Neuronal stem cell (in vitro differentiated cells): ENCODE measurements around the gene GORAB.

ENCODE experiments used
- DNase-seq: peaks from one replicate; pipeline ENCODE4 v3.0.0-alpha.2; 2013; ENCODE audit warnings: low spot score
- H2AFZ ChIP-seq: one replicate; pipeline ENCODE4 v1.6.1; 2013; ENCODE audit warnings: mild to moderate bottlenecking, low read length, inconsistent platforms
- H2AK5ac ChIP-seq: 2 replicates; pipeline ENCODE4 v1.6.1; 2013; ENCODE audit warnings: low read depth, mild to moderate bottlenecking, inconsistent platforms, low read length, moderate library complexity, mixed read lengths
- H2BK120ac ChIP-seq: 2 replicates; pipeline ENCODE4 v1.6.1; 2013; ENCODE audit warnings: low read depth, mild to moderate bottlenecking, inconsistent platforms, low read length, moderate library complexity, mixed read lengths
- H2BK12ac ChIP-seq: one replicate; pipeline ENCODE4 v1.6.1; 2013; ENCODE audit warnings: low read length, inconsistent platforms
- H2BK15ac ChIP-seq: 2 replicates; pipeline ENCODE4 v1.6.1; 2013; ENCODE audit warnings: mild to moderate bottlenecking, low read length, inconsistent platforms, mixed read lengths
- H2BK5ac ChIP-seq: one replicate; pipeline ENCODE4 v1.6.1; 2013; ENCODE audit warnings: inconsistent platforms, mild to moderate bottlenecking, low read length, moderate library complexity
- H3K14ac ChIP-seq: one replicate; pipeline ENCODE4 v1.6.1; 2013; ENCODE audit warnings: low read length, inconsistent platforms
- H3K18ac ChIP-seq: 2 replicates; pipeline ENCODE4 v1.6.1; 2013; ENCODE audit warnings: low read length, inconsistent platforms
- H3K23ac ChIP-seq: 2 replicates; pipeline ENCODE4 v1.6.1; 2013; ENCODE audit warnings: low read depth, mild to moderate bottlenecking, mixed read lengths, low read length, inconsistent platforms; ENCODE audit not compliant: poor library complexity
- H3K27ac ChIP-seq: replicated peaks from 3 replicates; pipeline ENCODE4 v1.5.1; 2013; ENCODE audit warnings: low read length, inconsistent platforms
- H3K27me3 ChIP-seq, 3 experiments: 2 replicates each; pipeline ENCODE4 v1.6.1; 2013; ENCODE audit warnings: low read length in 3 of 3, mild to moderate bottlenecking in 2 of 3, inconsistent platforms in 1 of 3, low read depth in 1 of 3, mixed read lengths in 1 of 3, moderate library complexity in 1 of 3; ENCODE audit not compliant: control insufficient read depth in 3 of 3, insufficient read depth in 3 of 3
- H3K36me3 ChIP-seq, 2 donors: replicated peaks in 1 of 2; 2 replicates each; pipeline ENCODE4 v1.6.1; 2013; ENCODE audit warnings: low read length in 2 of 2; ENCODE audit not compliant: control insufficient read depth in 2 of 2, insufficient read depth in 2 of 2
- H3K4ac ChIP-seq: 2 replicates; pipeline ENCODE4 v1.6.1; 2013; ENCODE audit warnings: inconsistent platforms, mild to moderate bottlenecking, low read length, moderate library complexity
- H3K4me1 ChIP-seq, 2 donors: 1 replicate in 1 of 2; 2 replicates in 1 of 2; pipeline ENCODE4 v1.6.1; 2013; ENCODE audit warnings: low read length in 2 of 2, low read depth in 1 of 2; ENCODE audit not compliant: control insufficient read depth in 2 of 2, insufficient read depth in 1 of 2
- H3K4me2 ChIP-seq: one replicate; pipeline ENCODE4 v1.6.1; 2013; ENCODE audit warnings: mild to moderate bottlenecking, low read length, inconsistent platforms; ENCODE audit not compliant: insufficient read depth, poor library complexity, severe bottlenecking
- H3K4me3 ChIP-seq, 2 donors: 2 replicates each; pipeline ENCODE4 v1.5.1; 2013; ENCODE audit warnings: low read length in 2 of 2, mild to moderate bottlenecking in 2 of 2, inconsistent platforms in 1 of 2, moderate library complexity in 1 of 2
- H3K79me1 ChIP-seq: one replicate; pipeline ENCODE4 v1.6.1; 2013; ENCODE audit warnings: low read depth, mild to moderate bottlenecking, inconsistent platforms, low read length, moderate library complexity
- H3K9ac ChIP-seq: one replicate; pipeline ENCODE4 v1.6.1; 2013; ENCODE audit warnings: mild to moderate bottlenecking, low read depth, low read length, inconsistent platforms; ENCODE audit not compliant: poor library complexity
- H3K9me3 ChIP-seq, 2 donors: replicated peaks in 1 of 2; 2 replicates each; pipeline versions ENCODE3 to v1.6.1; 2013; ENCODE audit warnings: low read length in 2 of 2, mild to moderate bottlenecking in 2 of 2, inconsistent platforms in 1 of 2, low read depth in 1 of 2, mixed read lengths in 1 of 2, moderate library complexity in 1 of 2; ENCODE audit not compliant: control insufficient read depth in 2 of 2, insufficient read depth in 1 of 2
- H4K8ac ChIP-seq: one replicate; pipeline ENCODE4 v1.6.1; 2013; ENCODE audit warnings: low read depth, mild to moderate bottlenecking, inconsistent platforms, low read length, moderate library complexity
- H4K91ac ChIP-seq: one replicate; pipeline ENCODE4 v1.6.1; 2013; ENCODE audit warnings: low read length, low read depth, mild to moderate bottlenecking, inconsistent platforms; ENCODE audit not compliant: poor library complexity
- WGBS, 2 donors: extraction: QIAGEN DNeasy Blood & Tissue Kit; methylation state at CpG; one replicate each; pipeline ENCODE4 v1.1.7; 2013; ENCODE audit warnings: missing lambda C conversion rate in 2 of 2, mixed read lengths in 1 of 2; ENCODE audit not compliant: insufficient read length in 2 of 2, insufficient replicate concordance in 1 of 2; ENCODE audit errors: extremely low coverage in 2 of 2; 5-methylcytosine and 5-hydroxymethylcytosine counted together

The GORAB gene

GRCh38 chr1:170587253-170587593, 55.3 kb downstream of the GORAB start:
- Histone ChIP-seq H2AK5ac (no peak overlapping the region), H3K27ac (peak overlapping the region; percentile 72), H2AFZ (peak overlapping the region; percentile 70), H4K8ac (no peak overlapping the region), H3K36me3 (no peaks in the 10 kb centered on the region), H3K27me3 (no peaks in the 10 kb centered on the region), H3K4me2 (no peak overlapping the region), H4K91ac (no peak overlapping the region), H3K4me1 (peaks cover 7 to 15% of the 10 kb centered on the region in 2 donors), H3K79me1 (no peaks in the 10 kb centered on the region), H2BK5ac (no peak overlapping the region), H3K9me3 (no peaks in the 10 kb centered on the region), H3K23ac (no peak overlapping the region), H3K18ac (no peak overlapping the region), H2BK12ac (no peak overlapping the region), H3K14ac (no peak overlapping the region), H2BK15ac (no peak overlapping the region), H2BK120ac (no peak overlapping the region), H3K9ac (no peak overlapping the region), H3K4ac (no peak overlapping the region), H3K4me3 (no peak overlapping the region)
- no CpG with 5 or more reads among the region's 4 CpGs for WGBS, 2 donors
- no peak for DNase-seq

- no peak overlapping the region for H3K27ac ChIP-seq
- H3K4me2 ChIP-seq = no peak overlapping the region
These were observed 59.1 kb downstream of the GORAB start for GRCh38 chr1:170590921-170591705.

GRCh38 chr1:170592591-170593111, 60.7 kb downstream of the GORAB start:
- Histone ChIP-seq H3K4ac (no peak overlapping the region), H3K27ac (no peak overlapping the region), H3K9ac (no peak overlapping the region), H4K91ac (no peak overlapping the region), H2BK15ac (no peak overlapping the region), H3K14ac (no peak overlapping the region), H4K8ac (no peak overlapping the region), H3K4me3 (no peak overlapping the region), H3K4me2 (no peak overlapping the region), H3K4me1 (no peaks in the 10 kb centered on the region), H2BK120ac (no peak overlapping the region), H3K36me3 (no peaks in the 10 kb centered on the region), H2BK5ac (no peak overlapping the region), H3K79me1 (no peaks in the 10 kb centered on the region), H2AK5ac (no peak overlapping the region), H3K18ac (no peak overlapping the region), H2AFZ (no peak overlapping the region), H2BK12ac (no peak overlapping the region), H3K27me3 (no peaks in the 10 kb centered on the region), H3K23ac (no peak overlapping the region), H3K9me3 (no peaks in the 10 kb centered on the region)
- DNase-seq = no peak
- no CpG with 5 or more reads among the region's 2 CpGs for WGBS, 2 donors

More at GRCh38 chr1:170590921-170591705, 59.1 kb downstream of the GORAB start:
- no peak overlapping the region for H2BK12ac ChIP-seq
- no peak overlapping the region for H2BK15ac ChIP-seq
- no peaks in the 10 kb centered on the region for H3K79me1 ChIP-seq
- H4K8ac ChIP-seq = no peak overlapping the region
- no CpG with 5 or more reads among the region's 13 CpGs for WGBS, 2 donors
- H3K9me3 ChIP-seq = no peaks in the 10 kb centered on the region
- no peak for DNase-seq
- H3K4me1 ChIP-seq = peaks cover 4 to 11% of the 10 kb centered on the region in 2 donors
- H3K9ac ChIP-seq = no peak overlapping the region
- H3K4me3 ChIP-seq = no peak overlapping the region
- no peak overlapping the region for H2AK5ac ChIP-seq
- H3K36me3 ChIP-seq = no peaks in the 10 kb centered on the region
- H2BK5ac ChIP-seq = no peak overlapping the region
- H3K23ac ChIP-seq = no peak overlapping the region
- no peak overlapping the region for H2BK120ac ChIP-seq
- H2AFZ ChIP-seq = no peak overlapping the region
- H4K91ac ChIP-seq = no peak overlapping the region
- no peak overlapping the region for H3K14ac ChIP-seq
- no peak overlapping the region for H3K18ac ChIP-seq
- H3K4ac ChIP-seq = no peak overlapping the region
- no peaks in the 10 kb centered on the region for H3K27me3 ChIP-seq

GRCh38 chr1:170593173-170594011, 61.4 kb downstream of the GORAB start:
- DNase-seq = no peak
- Histone ChIP-seq H3K27ac (no peak overlapping the region), H3K18ac (no peak overlapping the region), H3K4ac (no peak overlapping the region), H3K4me1 (no peaks in the 10 kb centered on the region), H2BK12ac (no peak overlapping the region), H3K14ac (no peak overlapping the region), H3K36me3 (no peaks in the 10 kb centered on the region), H3K79me1 (no peaks in the 10 kb centered on the region), H4K91ac (no peak overlapping the region), H2BK120ac (no peak overlapping the region), H2AFZ (no peak overlapping the region), H3K27me3 (no peaks in the 10 kb centered on the region), H2AK5ac (no peak overlapping the region), H3K4me2 (no peak overlapping the region), H2BK5ac (no peak overlapping the region), H3K23ac (no peak overlapping the region), H3K9ac (no peak overlapping the region), H4K8ac (no peak overlapping the region), H2BK15ac (no peak overlapping the region), H3K4me3 (no peak overlapping the region), H3K9me3 (peaks cover 0 to 2% of the 10 kb centered on the region in 2 donors)
- WGBS, 2 donors = no CpG with 5 or more reads among the region's 5 CpGs
